KBM-7 (cell line): ENCODE data around the gene RAP2A.

Source experiments
- DNase-seq: peaks from one replicate; pipeline ENCODE4 v3.0.0-alpha.2; 2015
- in situ Hi-C: fragments of 300-500 bp; cut with MboI; formaldehyde crosslinking; loops from 2 replicates; pipeline ENCODE4 v1.14.3; 2020; ENCODE audit warnings: low sequenced_read_pairs, low pct_unique_long_range_greater_than_20kb, mixed read lengths

Gene RAP2A

GRCh38 chr13:97414392-97414791 is 19.6 kb upstream of the RAP2A start:
- DNase-seq = no peak
- in situ Hi-C loops = no loop called here

GRCh38 chr13:97417698-97418097 is 16.3 kb upstream of the RAP2A start:
- in situ Hi-C loops = no loop called here
- no peak for DNase-seq

GRCh38 chr13:97422118-97423054 is 11.6 kb upstream of the RAP2A start:
- DNase-seq = no peak
- in situ Hi-C loops = no loop called here

GRCh38 chr13:97423300-97424045 is 10.5 kb upstream of the RAP2A start:
- in situ Hi-C loops = no loop called here
- DNase-seq = no peak

GRCh38 chr13:97425590-97425989 is 8.4 kb upstream of the RAP2A start:
- no peak for DNase-seq
- in situ Hi-C loops = no loop called here

- in situ Hi-C loops = no loop called here
- DNase-seq = no peak
Observed at GRCh38 chr13:97426695-97427094, 7.3 kb upstream of the RAP2A start.

- in situ Hi-C loops = no loop called here
- DNase-seq = no peak
Observed at GRCh38 chr13:97429681-97430081, 4.3 kb upstream of the RAP2A start.

- DNase-seq = no peak
- in situ Hi-C loops = no loop called here
Observed at GRCh38 chr13:97430296-97430695, 3.7 kb upstream of the RAP2A start.

- in situ Hi-C loops = no loop called here
Observed at GRCh38 chr13:97431171-97431764, 2.7 kb upstream of the RAP2A start.

GRCh38 chr13:97432232-97432916 is 1.6 kb upstream of the RAP2A start:
- DNase-seq = no peak
- in situ Hi-C loops = no loop called here

More at GRCh38 chr13:97431171-97431764, 2.7 kb upstream of the RAP2A start:
- no peak for DNase-seq

- in situ Hi-C loops = no loop called here
- peak; percentile 98 for DNase-seq
Observed at GRCh38 chr13:97432917-97433726, 847 bp upstream of the RAP2A start.

GRCh38 chr13:97434397-97435201 is 630 bp downstream of the RAP2A start:
- in situ Hi-C loops = no loop called here
- peak; percentile 50 for DNase-seq

- in situ Hi-C loops = no loop called here
- no peak for DNase-seq
Observed at GRCh38 chr13:97435323-97435722, 1.4 kb downstream of the RAP2A start.

GRCh38 chr13:97435794-97436193 is 1.8 kb downstream of the RAP2A start:
- DNase-seq = peak; percentile 9
- in situ Hi-C loops = no loop called here

- DNase-seq = no peak
- in situ Hi-C loops = no loop called here
Observed at GRCh38 chr13:97436845-97437244, 2.9 kb downstream of the RAP2A start.

- in situ Hi-C loops = no loop called here
- no peak for DNase-seq
Observed at GRCh38 chr13:97437729-97438128, 3.8 kb downstream of the RAP2A start.

GRCh38 chr13:97438856-97439595 is 5.1 kb downstream of the RAP2A start:
- DNase-seq = no peak
- in situ Hi-C loops = no loop called here
